OCI-LY7 (cell line): ENCODE measurements around the gene RANGRF. TPM values are rescaled to one million over a fixed set of nuclear protein-coding genes. Genes with fewer than 3 reads are reported as not detected.

ENCODE experiments used
- BruUV-seq: library from RNA; stranded (reverse); fragments of 400-500 nt; replicated peaks from 2 replicates; lab custom pipeline; 2021; lab: Mats Ljungman, UMichigan
- CTCF ChIA-PET: fragments of 300-600 bp; sonication (Branson Sonifier 250); formaldehyde crosslinking; loops from one replicate; lab custom pipeline; 2022; ENCODE audit warnings: antibody characterized with exemption; ENCODE audit not compliant: unreplicated experiment; lab: Charles Lee
- POLR2A ChIA-PET: fragments of 300-600 bp; sonication (Branson Sonifier 250); formaldehyde crosslinking; loops from one replicate; lab custom pipeline; 2022; ENCODE audit warnings: antibody characterized with exemption; lab: Charles Lee
- DNase-seq: peaks from one replicate; pipeline ENCODE4 v3.0.0-alpha.2; 2015; ENCODE audit warnings: low spot score
- H2AFZ ChIP-seq: fragments of 200-600 bp; sonication (generic), shearing (Covaris generic); 2 replicates; pipeline ENCODE4 v1.6.1; 2014; ENCODE audit warnings: mild to moderate bottlenecking, antibody characterized with exemption, low read length, moderate library complexity
- H3K27ac ChIP-seq: fragments of 200-600 bp; sonication (generic); 2 replicates; pipeline ENCODE4 v1.5.1; 2014; ENCODE audit warnings: mixed run types, low read depth, mild to moderate bottlenecking, moderate library complexity, low read length, inconsistent platforms; ENCODE audit not compliant: poor library complexity, severe bottlenecking
- H3K36me3 ChIP-seq: fragments of 200-600 bp; sonication (generic); 2 replicates; pipeline ENCODE4 v1.6.1; 2014; ENCODE audit warnings: mild to moderate bottlenecking, antibody characterized with exemption, low read length, moderate library complexity, mixed read lengths; ENCODE audit not compliant: insufficient read depth
- H3K4me1 ChIP-seq: fragments of 200-600 bp; sonication (generic); 2 replicates; pipeline ENCODE4 v1.5.1; 2014; ENCODE audit warnings: mild to moderate bottlenecking, low read length; ENCODE audit not compliant: insufficient read depth, poor library complexity, severe bottlenecking
- H3K4me2 ChIP-seq: fragments of 200-600 bp; sonication (generic); 2 replicates; pipeline ENCODE4 v1.6.1; 2014; ENCODE audit warnings: mild to moderate bottlenecking, low read length
- H3K4me3 ChIP-seq: fragments of 200-600 bp; sonication (generic); 2 replicates; pipeline ENCODE4 v1.5.1; 2014; ENCODE audit warnings: mild to moderate bottlenecking, low read depth, low read length; ENCODE audit not compliant: poor library complexity, severe bottlenecking
- H3K79me2 ChIP-seq: fragments of 200-600 bp; sonication (generic); 2 replicates; pipeline ENCODE4 v1.6.1; 2016; ENCODE audit warnings: low read depth, mild to moderate bottlenecking, low read length, moderate library complexity, mixed read lengths; ENCODE audit not compliant: insufficient read depth
- H3K9me2 ChIP-seq: fragments of 200-600 bp; sonication (generic); 2 replicates; pipeline ENCODE4 v1.6.1; 2016; ENCODE audit warnings: mild to moderate bottlenecking, low read length, mixed read lengths; ENCODE audit not compliant: insufficient read depth
- H3K9me3 ChIP-seq: fragments of 200-600 bp; sonication (generic); 2 replicates; pipeline ENCODE4 v1.6.1; 2014; ENCODE audit warnings: mild to moderate bottlenecking, mixed run types, low read length, mixed read lengths
- H4K20me1 ChIP-seq: fragments of 200-600 bp; sonication (generic); 2 replicates; pipeline ENCODE4 v1.6.1; 2014; ENCODE audit warnings: mild to moderate bottlenecking, antibody characterized with exemption, low read length, moderate library complexity, mixed read lengths; ENCODE audit not compliant: insufficient read depth
- CTCF ChIP-seq: fragments of 200-600 bp; sonication (generic); conservative IDR thresholded peaks from 2 replicates; pipeline ENCODE4 v1.5.1; 2014; ENCODE audit warnings: mild to moderate bottlenecking, antibody characterized with exemption, low read length, moderate library complexity, mixed read lengths
- EZH2phosphoT487 ChIP-seq: fragments of 200-600 bp; sonication (generic); IDR thresholded peaks from 2 replicates; pipeline ENCODE4 v1.6.1; 2018; ENCODE audit warnings: low read depth, borderline replicate concordance, mild to moderate bottlenecking, mixed run types, antibody characterized with exemption, low read length, moderate library complexity, mixed read lengths
- intact Hi-C: fragments of 100-400 bp; cut with micrococcal nuclease; formaldehyde crosslinking; loops from one replicate; pipeline ENCODE4 v1.10.0; 2022; ENCODE audit not compliant: unreplicated experiment
- total RNA-seq, 2 experiments: library from RNA; depleted of rRNA in 1 of 2; stranded (reverse); fragments of >200 nt in 1 of 2; shearing (Covaris generic) in 1 of 2; gene quantifications; 2 replicates each; pipeline ENCODE4 v1.2.3, GENCODE V29; 2014 to 2022

The RANGRF gene
- total RNA-seq, 2 experiments from 2014 or later: 32.2 to 43.3 TPM

- Histone ChIP-seq H3K79me2 (no peaks in the 10 kb centered on the region), H3K4me1 (no peaks in the 10 kb centered on the region), H4K20me1 (no peaks in the 10 kb centered on the region), H3K4me2 (no peak overlapping the region), H2AFZ (no peak overlapping the region), H3K27ac (no peak overlapping the region), H3K4me3 (no peak overlapping the region), H3K9me2 (no peaks in the 10 kb centered on the region), H3K9me3 (no peaks in the 10 kb centered on the region), H3K36me3 (no peaks in the 10 kb centered on the region)
- CTCF ChIA-PET: no interaction called here
- POLR2A ChIA-PET: interaction anchor here (0.6 kb wide), 1 partner anchor 10 kb away, joined by 3 read pairs; no protein-coding TSS in a partner anchor
- no peak for DNase-seq
- intact Hi-C loops: no loop called here
- TF ChIP-seq EZH2phosphoT487 (no peak), CTCF (no peak)
- BruUV-seq: no TSS peak
Measured at GRCh38 chr17:8315764-8316217, 27.3 kb downstream of the RANGRF start.

GRCh38 chr17:8318010-8318935, 29.8 kb downstream of the RANGRF start:
- Histone ChIP-seq H3K27ac (no peak overlapping the region), H3K36me3 (no peaks in the 10 kb centered on the region), H3K79me2 (no peaks in the 10 kb centered on the region), H3K4me3 (no peak overlapping the region), H3K9me2 (no peaks in the 10 kb centered on the region), H4K20me1 (no peaks in the 10 kb centered on the region), H3K4me2 (no peak overlapping the region), H3K4me1 (no peaks in the 10 kb centered on the region), H2AFZ (no peak overlapping the region), H3K9me3 (no peaks in the 10 kb centered on the region)
- POLR2A ChIA-PET: interaction anchor here (1.1 kb wide), 1 partner anchor 23 kb away, joined by 4 read pairs; no protein-coding TSS in a partner anchor
- no peak for TF ChIP-seq CTCF
- TF ChIP-seq EZH2phosphoT487: no peak
- CTCF ChIA-PET: no interaction called here
- intact Hi-C loops: no loop called here
- DNase-seq: no peak
- no TSS peak for BruUV-seq

GRCh38 chr17:8320262-8320661, 31.8 kb downstream of the RANGRF start:
- POLR2A ChIA-PET: no interaction called here
- no TSS peak for BruUV-seq

More at GRCh38 chr17:8320262-8320661, 31.8 kb downstream of the RANGRF start:
- H3K4me1 ChIP-seq: no peaks in the 10 kb centered on the region
- H3K9me2 ChIP-seq: no peaks in the 10 kb centered on the region
- H4K20me1 ChIP-seq: no peaks in the 10 kb centered on the region
- intact Hi-C loops: no loop called here
- DNase-seq: no peak
- TF ChIP-seq CTCF: no peak
- TF ChIP-seq EZH2phosphoT487: no peak
- H3K79me2 ChIP-seq: no peaks in the 10 kb centered on the region
- H3K4me2 ChIP-seq: no peak overlapping the region
- H3K9me3 ChIP-seq: no peaks in the 10 kb centered on the region
- no peak overlapping the region for H2AFZ ChIP-seq
- H3K27ac ChIP-seq: no peak overlapping the region
- no peak overlapping the region for H3K4me3 ChIP-seq
- CTCF ChIA-PET: no interaction called here
- no peaks in the 10 kb centered on the region for H3K36me3 ChIP-seq
